NCI-H2171 treated with DMSO at 0.1 percent for 48 hours (cell line): ENCODE results near the gene ARHGAP8.
"Not testable (repeated sequence)": the region's sequence is repeated elsewhere in the genome, so short reads cannot be mapped to it uniquely, and the experiment has no call there.

Experiments used
- DNase-seq: peaks from one replicate; lab custom pipeline; 2025; lab: John Stamatoyannopoulos, UW

Gene ARHGAP8

GRCh38 chr22:44825310-44826150, 73.2 kb downstream of the ARHGAP8 start:
- DNase-seq, result no peak

GRCh38 chr22:44827666-44828190, 75.4 kb downstream of the ARHGAP8 start:
- no peak for DNase-seq

GRCh38 chr22:44828193-44828592, 75.8 kb downstream of the ARHGAP8 start:
- peak; percentile 5 for DNase-seq

GRCh38 chr22:44831885-44832284, 79.5 kb downstream of the ARHGAP8 start:
- no peak for DNase-seq

GRCh38 chr22:44834065-44834464, 81.7 kb downstream of the ARHGAP8 start:
- DNase-seq, result no peak

- DNase-seq, result peak; percentile 61
These were observed 85.1 kb downstream of the ARHGAP8 start for GRCh38 chr22:44837481-44837880.

GRCh38 chr22:44838316-44839016, 86.1 kb downstream of the ARHGAP8 start:
- DNase-seq, result no peak

GRCh38 chr22:44839061-44839460, 86.7 kb downstream of the ARHGAP8 start:
- DNase-seq, result no peak

- no peak for DNase-seq
These were observed 87.3 kb downstream of the ARHGAP8 start for GRCh38 chr22:44839721-44840120.

- DNase-seq, result no peak
These were observed 88.4 kb downstream of the ARHGAP8 start for GRCh38 chr22:44840611-44841322.

GRCh38 chr22:44842417-44842816, 90.0 kb downstream of the ARHGAP8 start:
- DNase-seq, result no peak

GRCh38 chr22:44845191-44845590, 92.8 kb downstream of the ARHGAP8 start:
- DNase-seq, result no peak

- DNase-seq, result no peak
These were observed 93.7 kb downstream of the ARHGAP8 start for GRCh38 chr22:44845796-44846720.

GRCh38 chr22:44846726-44847275, 94.4 kb downstream of the ARHGAP8 start:
- no peak for DNase-seq

- DNase-seq, result no peak
These were observed 95.0 kb downstream of the ARHGAP8 start for GRCh38 chr22:44847380-44847779.

GRCh38 chr22:44847892-44848291, 95.5 kb downstream of the ARHGAP8 start:
- DNase-seq, result no peak

GRCh38 chr22:44848296-44848741, 95.9 kb downstream of the ARHGAP8 start:
- no peak for DNase-seq

- DNase-seq, result no peak
These were observed 96.5 kb downstream of the ARHGAP8 start for GRCh38 chr22:44848791-44849420.

- no peak for DNase-seq
These were observed 98.6 kb downstream of the ARHGAP8 start for GRCh38 chr22:44850946-44851345.

GRCh38 chr22:44854641-44855040, 102.3 kb downstream of the ARHGAP8 start:
- not testable (repeated sequence) for DNase-seq
